HUES6 (cell line): ENCODE measurements around the gene SIGLEC5.

Experiments
- H3K27ac ChIP-seq: 2 replicates; pipeline ENCODE4 v1.7.0; 2013; ENCODE audit warnings: low read depth, mild to moderate bottlenecking, low read length, inconsistent platforms
- H3K27me3 ChIP-seq: 2 replicates; pipeline ENCODE4 v1.6.1; 2013; ENCODE audit warnings: low read length; ENCODE audit not compliant: control insufficient read depth, insufficient read depth
- H3K36me3 ChIP-seq: 2 replicates; pipeline ENCODE4 v1.6.1; 2013; ENCODE audit warnings: low read length; ENCODE audit not compliant: control insufficient read depth, insufficient read depth
- H3K4me1 ChIP-seq: 2 replicates; pipeline ENCODE4 v1.6.1; 2013; ENCODE audit warnings: low read length; ENCODE audit not compliant: control insufficient read depth, insufficient read depth
- H3K4me3 ChIP-seq: 2 replicates; pipeline ENCODE4 v1.5.1; 2013; ENCODE audit warnings: low read depth, low read length
- H3K9ac ChIP-seq: one replicate; pipeline ENCODE4 v1.6.1; 2013; ENCODE audit warnings: mild to moderate bottlenecking, low read length
- H3K9me3 ChIP-seq: 2 replicates; pipeline ENCODE4 v1.6.1; 2013; ENCODE audit warnings: low read depth, low read length; ENCODE audit not compliant: control insufficient read depth, insufficient read depth

The SIGLEC5 gene

GRCh38 chr19:51589511-51589910 lies 40.7 kb downstream of the SIGLEC5 start:
- Histone ChIP-seq H3K4me3 (no peak overlapping the region), H3K27me3 (no peaks in the 10 kb centered on the region), H3K4me1 (peaks cover 8% of the 10 kb centered on the region), H3K9ac (no peak overlapping the region), H3K27ac (no peak overlapping the region), H3K9me3 (peaks cover 24% of the 10 kb centered on the region), H3K36me3 (peaks cover 34% of the 10 kb centered on the region)

GRCh38 chr19:51587264-51588191 lies 42.7 kb downstream of the SIGLEC5 start:
- Histone ChIP-seq H3K4me1 (no peaks in the 10 kb centered on the region), H3K36me3 (peaks cover 50% of the 10 kb centered on the region), H3K9ac (no peak overlapping the region), H3K27me3 (no peaks in the 10 kb centered on the region), H3K4me3 (no peak overlapping the region), H3K9me3 (peaks cover 24% of the 10 kb centered on the region), H3K27ac (no peak overlapping the region)

- H3K9ac ChIP-seq, result no peak overlapping the region
- H3K27me3 ChIP-seq, result no peaks in the 10 kb centered on the region
- no peak overlapping the region for H3K4me3 ChIP-seq
- H3K9me3 ChIP-seq, result peaks cover 24% of the 10 kb centered on the region
- peaks cover 53% of the 10 kb centered on the region for H3K36me3 ChIP-seq
- H3K27ac ChIP-seq, result no peak overlapping the region
- H3K4me1 ChIP-seq, result no peaks in the 10 kb centered on the region
Observed at GRCh38 chr19:51586799-51587198, 43.4 kb downstream of the SIGLEC5 start.

- Histone ChIP-seq H3K36me3 (peaks cover 59% of the 10 kb centered on the region), H3K4me3 (no peak overlapping the region), H3K27me3 (no peaks in the 10 kb centered on the region)
Observed at GRCh38 chr19:51586103-51586728, 44.0 kb downstream of the SIGLEC5 start.

GRCh38 chr19:51576850-51577249 lies 53.4 kb downstream of the SIGLEC5 start:
- H3K27ac ChIP-seq, result no peak overlapping the region
- peaks cover 30% of the 10 kb centered on the region for H3K36me3 ChIP-seq
- H3K9me3 ChIP-seq, result no peaks in the 10 kb centered on the region
- no peaks in the 10 kb centered on the region for H3K4me1 ChIP-seq
- no peak overlapping the region for H3K9ac ChIP-seq
- H3K27me3 ChIP-seq, result no peaks in the 10 kb centered on the region
- H3K4me3 ChIP-seq, result no peak overlapping the region

More at GRCh38 chr19:51586103-51586728, 44.0 kb downstream of the SIGLEC5 start:
- H3K27ac ChIP-seq, result no peak overlapping the region
- H3K9ac ChIP-seq, result no peak overlapping the region
- H3K9me3 ChIP-seq, result peaks cover 24% of the 10 kb centered on the region
- no peaks in the 10 kb centered on the region for H3K4me1 ChIP-seq

- Histone ChIP-seq H3K9ac (no peak overlapping the region), H3K4me1 (0 out of 2 replicates have a peak, but pooled peaks cover 3% of the 10 kb centered on the region), H3K4me3 (no peak overlapping the region), H3K9me3 (no peaks in the 10 kb centered on the region), H3K36me3 (peaks cover 14% of the 10 kb centered on the region), H3K27ac (no peak overlapping the region), H3K27me3 (peaks cover 12% of the 10 kb centered on the region; the same call in 1 of the 2 replicates)
Observed at GRCh38 chr19:51573331-51573730, 56.9 kb downstream of the SIGLEC5 start.

GRCh38 chr19:51572908-51573307 lies 57.3 kb downstream of the SIGLEC5 start:
- H3K4me1 ChIP-seq, result 0 out of 2 replicates have a peak, but pooled peaks cover 3% of the 10 kb centered on the region
- H3K27me3 ChIP-seq, result peaks cover 16% of the 10 kb centered on the region
- H3K9ac ChIP-seq, result no peak overlapping the region
- H3K9me3 ChIP-seq, result no peaks in the 10 kb centered on the region
- no peak overlapping the region for H3K27ac ChIP-seq
- H3K36me3 ChIP-seq, result peaks cover 14% of the 10 kb centered on the region
- H3K4me3 ChIP-seq, result no peak overlapping the region

GRCh38 chr19:51572410-51572809 lies 57.8 kb downstream of the SIGLEC5 start:
- Histone ChIP-seq H3K4me1 (0 out of 2 replicates have a peak, but pooled peaks cover 3% of the 10 kb centered on the region), H3K36me3 (peaks cover 14% of the 10 kb centered on the region), H3K27me3 (peaks cover 21% of the 10 kb centered on the region), H3K9ac (no peak overlapping the region), H3K4me3 (no peak overlapping the region), H3K9me3 (no peaks in the 10 kb centered on the region), H3K27ac (no peak overlapping the region)

GRCh38 chr19:51571599-51571998 lies 58.6 kb downstream of the SIGLEC5 start:
- peaks cover 14% of the 10 kb centered on the region for H3K36me3 ChIP-seq
- peaks cover 27% of the 10 kb centered on the region for H3K27me3 ChIP-seq
- H3K4me1 ChIP-seq, result 0 out of 2 replicates have a peak, but pooled peaks cover 3% of the 10 kb centered on the region
- H3K4me3 ChIP-seq, result peak overlapping the region; percentile 94
- H3K9ac ChIP-seq, result peak overlapping the region; percentile 61
- no peaks in the 10 kb centered on the region for H3K9me3 ChIP-seq
- no peak overlapping the region for H3K27ac ChIP-seq

GRCh38 chr19:51570962-51571575 lies 59.1 kb downstream of the SIGLEC5 start, which contains the start of gene ZNF175:
Gene ZNF175 (plus strand): TSS chr19:51571283. CDS start chr19:51573330, 2,047 bp downstream.
- H3K27me3 ChIP-seq, result peaks cover 31% of the 10 kb centered on the region
- peaks cover 14% of the 10 kb centered on the region for H3K36me3 ChIP-seq
- 0 out of 2 replicates have a peak, but pooled peaks cover 3% of the 10 kb centered on the region for H3K4me1 ChIP-seq
- H3K4me3 ChIP-seq, result peak within 1 kb of the TSS; percentile 94
- H3K9me3 ChIP-seq, result no peaks in the 10 kb centered on the region
- H3K9ac ChIP-seq, result peak within 1 kb of the TSS; percentile 61
- H3K27ac ChIP-seq, result no peak within 1 kb of the TSS
